K562 (cell line): Measurements from ENCODE around the gene FXYD4. TPM values are rescaled to one million over a fixed set of nuclear protein-coding genes. Genes with fewer than 3 reads are reported as not detected.

Experiments used
- ATAC-seq: fragments of 200-7000 bp; cut with Tn5 transposase; 3 replicates; pipeline ENCODE4 v1.9.1; 2020; ENCODE audit warnings: moderate library complexity
- BruUV-seq: library from RNA; stranded (reverse); fragments of 400-500 nt; replicated peaks from 2 replicates; lab custom pipeline; 2021; lab: Mats Ljungman, UMichigan
- CTCF ChIA-PET: fragments of 300-600 bp; formaldehyde crosslinking; extraction: SDS; loops from one replicate; lab custom pipeline; 2021; ENCODE audit warnings: low intra/inter-chr PET ratio; lab: Yijun Ruan, JAX
- POLR2A ChIA-PET: fragments of 300-600, 350-650 bp; sonication (Branson Sonifier 250); formaldehyde crosslinking; extraction: SDS; loops from one replicate; lab custom pipeline; 2021; ENCODE audit warnings: antibody characterized with exemption, inconsistent platforms; lab: Yijun Ruan, JAX
- DNase-seq, 4 experiments: peaks; one replicate each; pipeline versions ENCODE4 v3.0.0 to v3.0.0-alpha.2; 2011 to 2018; ENCODE audit warnings: low spot score in 3 of 4, mixed read lengths in 3 of 4; ENCODE audit errors: extremely low read depth in 1 of 4
- FAIRE-seq: peaks from 2 replicates; lab custom pipeline; 2011; peaks lifted over from hg19 to GRCh38; lab: Jason Lieb, UNC
- H2AFZ ChIP-seq: 2 replicates; pipeline ENCODE4 v1.6.0; 2011; ENCODE audit warnings: low read depth, low read length, control low read depth, inconsistent platforms
- H3K27ac ChIP-seq: fragments of 200-600 bp; 3 replicates; pipeline ENCODE4 v1.8.0; 2011; ENCODE audit warnings: low read depth, mild to moderate bottlenecking, control low read depth, inconsistent platforms, low read length, moderate library complexity, mixed read lengths; ENCODE audit errors: extremely low read depth
- H3K27me3 ChIP-seq, 2 experiments: fragments of 300-600 bp in 1 of 2; 2 replicates in 1 of 2; 3 replicates in 1 of 2; pipeline versions ENCODE4 v1.6.0 to v1.8.0; 2011; ENCODE audit warnings: inconsistent platforms in 2 of 2, low read length in 2 of 2, mild to moderate bottlenecking in 1 of 2, mixed read lengths in 1 of 2, moderate library complexity in 1 of 2; ENCODE audit not compliant: control insufficient read depth in 2 of 2, insufficient read depth in 2 of 2
- H3K36me3 ChIP-seq: fragments of 300-600 bp; 3 replicates; pipeline ENCODE4 v1.8.0; 2011; ENCODE audit warnings: mild to moderate bottlenecking, low read length, inconsistent platforms; ENCODE audit not compliant: control insufficient read depth, insufficient read depth
- H3K4me1 ChIP-seq, 2 experiments: fragments of 200-600 bp in 1 of 2; replicated peaks in 1 of 2; 2 replicates in 1 of 2; 3 replicates in 1 of 2; pipeline versions ENCODE4 v1.5.1 to v1.8.0; 2011; ENCODE audit warnings: inconsistent platforms in 2 of 2, low read length in 2 of 2, mild to moderate bottlenecking in 1 of 2, mixed read lengths in 1 of 2, moderate library complexity in 1 of 2; ENCODE audit not compliant: control insufficient read depth in 2 of 2, insufficient read depth in 2 of 2
- H3K4me2 ChIP-seq: 2 replicates; pipeline ENCODE4 v1.6.1; 2011; ENCODE audit warnings: low read length, control low read depth, inconsistent platforms, mixed read lengths; ENCODE audit not compliant: insufficient read depth
- H3K4me3 ChIP-seq: fragments of 200-600 bp; sonication (generic), shearing (Covaris generic); 2 replicates; pipeline ENCODE4 v1.5.1; 2016; ENCODE audit warnings: control low read depth, inconsistent platforms
- H3K79me2 ChIP-seq: fragments of 200-600 bp; 3 replicates; pipeline ENCODE4 v1.8.0; 2011; ENCODE audit warnings: low read length, inconsistent platforms; ENCODE audit not compliant: control insufficient read depth, insufficient read depth
- H3K9ac ChIP-seq, 2 experiments: 2 replicates each; pipeline versions ENCODE4 v1.6.0 to v1.6.1; 2011; ENCODE audit warnings: low read depth in 2 of 2, low read length in 2 of 2, control low read depth in 1 of 2, inconsistent platforms in 1 of 2, mild to moderate bottlenecking in 1 of 2, mixed read lengths in 1 of 2; ENCODE audit not compliant: insufficient read depth in 1 of 2
- H3K9me1 ChIP-seq: one replicate; pipeline ENCODE4 v1.6.0; 2011; ENCODE audit warnings: inconsistent platforms, mild to moderate bottlenecking, low read length, moderate library complexity; ENCODE audit not compliant: control insufficient read depth, insufficient read depth
- H3K9me3 ChIP-seq: replicated peaks from 2 replicates; pipeline ENCODE4 v1.5.1; 2011; ENCODE audit warnings: low read depth, low read length, inconsistent platforms; ENCODE audit not compliant: control insufficient read depth, insufficient read depth
- H4K20me1 ChIP-seq: replicated peaks from 2 replicates; pipeline ENCODE4 v1.6.1; 2011; ENCODE audit warnings: low read length, inconsistent platforms, mixed read lengths; ENCODE audit not compliant: control insufficient read depth, insufficient read depth
- ADNP ChIP-seq: fragments of 200-800 bp; sonication (Bioruptor generic); IDR thresholded peaks from 2 replicates; pipeline ENCODE4 v1.6.1; 2016; ENCODE audit warnings: missing genetic modification characterization, missing compliant biosample characterization
- ATF1 ChIP-seq, 2 experiments: fragments of 450-650 bp in 1 of 2; IDR thresholded peaks; 2 replicates each; pipeline ENCODE4 v1.6.1; 2016; ENCODE audit warnings: missing compliant biosample characterization in 1 of 2, missing genetic modification characterization in 1 of 2
- CBX3 ChIP-seq, 2 experiments: IDR thresholded peaks; 1 replicate in 1 of 2; 2 replicates in 1 of 2; pipeline ENCODE4 v1.6.1; 2012; ENCODE audit warnings: inconsistent platforms in 2 of 2, low read length in 2 of 2, borderline replicate concordance in 1 of 2, control low read depth in 1 of 2
- ELK3 ChIP-seq: fragments of 450-650 bp; formaldehyde crosslinking; IDR thresholded peaks from 2 replicates; pipeline ENCODE4 v1.4.0; 2020; ENCODE audit warnings: mild to moderate bottlenecking
- FOS ChIP-seq: IDR thresholded peaks from 3 replicates; pipeline ENCODE4 v1.6.1; 2011; ENCODE audit not compliant: insufficient read length; ENCODE audit errors: extremely low read depth
- HNRNPH1 ChIP-seq: fragments of 200-400 bp; formaldehyde crosslinking; optimal IDR thresholded peaks from 2 replicates; pipeline ENCODE3; 2017; ENCODE audit warnings: low read depth, mild to moderate bottlenecking, low read length, moderate library complexity
- MBD2 ChIP-seq: sonication (generic); IDR thresholded peaks from 2 replicates; pipeline ENCODE4 v1.6.1; 2016; ENCODE audit warnings: low read depth, borderline replicate concordance
- PML ChIP-seq: IDR thresholded peaks from 2 replicates; pipeline ENCODE4 v1.6.1; 2012; ENCODE audit warnings: low read length, inconsistent platforms
- RAD21 ChIP-seq, 2 experiments: fragments of 250-450 bp in 1 of 2; fragments of 450-650 bp in 1 of 2; sonication (Bioruptor Pico) in 1 of 2; formaldehyde crosslinking in 1 of 2; IDR thresholded peaks in 1 of 2; conservative IDR thresholded peaks in 1 of 2; 2 replicates each; pipeline versions ENCODE4 v1.4.0 to v1.8.0; 2020 to 2022; ENCODE audit warnings: mild to moderate bottlenecking in 2 of 2, moderate library complexity in 1 of 2
- RBM22 ChIP-seq: fragments of 200-400 bp; formaldehyde crosslinking; IDR thresholded peaks from 2 replicates; pipeline ENCODE4 v1.6.1; 2018; ENCODE audit warnings: low read length, low read depth; ENCODE audit not compliant: poor library complexity, severe bottlenecking
- SP2 ChIP-seq: IDR thresholded peaks from 2 replicates; pipeline ENCODE4 v1.6.1; 2011; ENCODE audit warnings: mild to moderate bottlenecking, low read depth, low read length, moderate library complexity; ENCODE audit not compliant: poor library complexity, severe bottlenecking; ENCODE audit errors: extremely low read depth
- STAT5B ChIP-seq: fragments of 250-450 bp; sonication (Bioruptor Pico); IDR thresholded peaks from 2 replicates; pipeline ENCODE4 v1.8.0; 2021; ENCODE audit warnings: mild to moderate bottlenecking, inconsistent platforms
- TCF15 ChIP-seq: fragments of 250-450 bp; sonication (Bioruptor Pico); IDR thresholded peaks from 2 replicates; pipeline ENCODE4 v1.8.0; 2022; ENCODE audit warnings: moderate library complexity, mild to moderate bottlenecking, inconsistent platforms
- TEAD4 ChIP-seq, 2 experiments: sonication (generic) in 1 of 2; formaldehyde crosslinking in 1 of 2; IDR thresholded peaks; 2 replicates each; pipeline versions ENCODE4 v1.6.1 to v1.8.0; 2012 to 2022; ENCODE audit warnings: borderline replicate concordance in 1 of 2, inconsistent platforms in 1 of 2, low read length in 1 of 2, mild to moderate bottlenecking in 1 of 2, missing genetic modification reagents in 1 of 2
- VEZF1 ChIP-seq: fragments of 200-800 bp; sonication (Bioruptor generic); IDR thresholded peaks from 2 replicates; pipeline ENCODE4 v1.6.1; 2017; ENCODE audit warnings: missing genetic modification characterization, missing compliant biosample characterization
- ZNF830 ChIP-seq: fragments of 250-450 bp; sonication (Bioruptor Pico); IDR thresholded peaks from 2 replicates; pipeline ENCODE4 v1.5.0; 2021; ENCODE audit warnings: mild to moderate bottlenecking
- WGBS: fragments of 100-300 bp; shearing (Covaris generic); methylation state at CpG from one replicate; pipeline ENCODE4 v1.1.6; 2016; ENCODE audit warnings: low coverage, mixed read lengths; ENCODE audit not compliant: insufficient coverage; ENCODE audit errors: missing lambda C conversion rate; 5-methylcytosine and 5-hydroxymethylcytosine counted together
- in situ Hi-C: fragments of 300-500 bp; cut with MboI; formaldehyde crosslinking; loops from 4 replicates; pipeline ENCODE4 v1.15.0; 2018; ENCODE audit warnings: inconsistent platforms, mixed read lengths
- intact Hi-C: fragments of 100-400 bp; cut with micrococcal nuclease; formaldehyde crosslinking; loops from 2 replicates; pipeline ENCODE4 v1.14.2; 2022
- polyA plus RNA-seq, 8 experiments: library from polyadenylated mRNA; depleted of rRNA in 4 of 8; stranded (reverse) in 5 of 8; unstranded in 3 of 8; fragments of >200 nt; fragmentation: Nextera tagmentation in 2 of 8; fragmentation: Illumina TruSeq in 1 of 8; extraction: Ambion mirVana in 2 of 8; extraction: Trizol in 1 of 8; gene quantifications; 2 replicates each; pipeline versions ENCODE4 v1.2.1 to v1.2.3, GENCODE V29; 2011 to 2014; ENCODE audit warnings: inconsistent platforms in 1 of 8, missing spikeins in 1 of 8
- total RNA-seq, 7 experiments: library from RNA; depleted of rRNA in 6 of 7; stranded (reverse); fragments of >200 nt in 6 of 7; fragmentation: Illumina TruSeq in 2 of 7; extraction: Trizol in 2 of 7; gene quantifications; 2 replicates each; pipeline versions ENCODE4 v1.2.1 to v1.2.3, GENCODE V29; 2011 to 2021; ENCODE audit warnings: low replicate concordance in 1 of 7

FXYD4 gene
- total and polyA plus RNA-seq, 9 of the 15 experiments (the other 6 are each of a cell fraction or from before 2014, with no cell fraction given): not detected

- H3K27ac ChIP-seq: peak overlapping the region; percentile 91
- CTCF ChIA-PET: interaction anchor here (0.5 kb wide), 1 partner anchor 37 kb away, joined by 3 read pairs; no protein-coding TSS in a partner anchor
- TF ChIP-seq TEAD4 (IDR thresholded peaks at IDR 0.05; ENCODE audit: low read length): peak; percentile 99
- TF ChIP-seq TEAD4 (CRISPR knock-in tag; IDR thresholded peaks at IDR 0.05; ENCODE audit: borderline replicate concordance): no peak
- TF ChIP-seq ZNF830: 0 out of 2 replicates have a peak, but pooled peaks have one; percentile 89
- peak; percentile 99 for TF ChIP-seq VEZF1 (CRISPR knock-in tag)
- peak; percentile 94 for TF ChIP-seq MBD2
- TF ChIP-seq SP2: no peak
- TF ChIP-seq ATF1 (CRISPR knock-in tag; IDR thresholded peaks at IDR 0.05): no peak
- peak; percentile 91 for TF ChIP-seq ATF1 (tag; IDR thresholded peaks at IDR 0.05)
- TF ChIP-seq CBX3 (IDR thresholded peaks at IDR 0.05; ENCODE audit: borderline replicate concordance in 1 of 2, low read length in 2 of 2): no peak; a peak in 1 of 3 replicates
- TF ChIP-seq TCF15 (CRISPR knock-in tag): peak; percentile 95
- TF ChIP-seq RAD21 (CRISPR knock-in tag; conservative IDR thresholded peaks at IDR 0.05 in 1 of 2, IDR thresholded peaks at IDR 0.05 in 1 of 2): no peak; a peak in 3 of 4 replicates
- 0 out of 2 replicates have a peak, but pooled peaks have one; percentile 6 for TF ChIP-seq STAT5B (CRISPR knock-in tag)
- TF ChIP-seq FOS: no peak
- peak; percentile 100 for TF ChIP-seq PML
- no peak for TF ChIP-seq HNRNPH1
- peak; percentile 96 for TF ChIP-seq ADNP
- no peak for TF ChIP-seq RBM22
- peak; percentile 86; the same call in 1 of the 2 replicates for TF ChIP-seq ELK3
Measured at GRCh38 chr10:43417950-43418768, 46.7 kb downstream of the FXYD4 start.

More at GRCh38 chr10:43417950-43418768, 46.7 kb downstream of the FXYD4 start:
- no peaks in the 10 kb centered on the region for H3K9me3 ChIP-seq
- peak overlapping the region; percentile 17; the same call in 1 of the 2 replicates for H2AFZ ChIP-seq
- intact Hi-C loops (loop anchor here (1.0 to 10.0 kb wide), 4 partner anchors 9 to 773 kb away; partner anchors contain the start of gene HNRNPF), in situ Hi-C loops (no loop called here)
- H3K4me1 ChIP-seq: peaks cover 45 to 67% of the 10 kb centered on the region in 2 experiments
- FAIRE-seq: peak; percentile 99
- H3K9me1 ChIP-seq: no peaks in the 10 kb centered on the region
- H3K4me3 ChIP-seq: no peak overlapping the region
- no peaks in the 10 kb centered on the region for H3K36me3 ChIP-seq
- DNase-seq: peak; percentile 97 to 100 (median 98)
- BruUV-seq: no TSS peak
- no peaks in the 10 kb centered on the region; the same call in 2 of the 3 replicates for H3K79me2 ChIP-seq
- ATAC-seq: peak; percentile 83
- H4K20me1 ChIP-seq: no peaks in the 10 kb centered on the region
- WGBS: 13% methylated on average over 14 of the region's 14 CpGs
- H3K4me2 ChIP-seq: peak overlapping the region; percentile 62
- POLR2A ChIA-PET: interaction anchor here (0.6 to 2.2 kb wide), 10 partner anchors 9 to 323 kb away, joined by 3 to 22 read pairs (median 4); partner anchors contain the start of genes HNRNPF and ZNF487
- H3K27me3 ChIP-seq: no peaks in the 10 kb centered on the region
- H3K9ac ChIP-seq: peak overlapping the region; percentile 64 to 75; a peak in 3 of 4 replicates
